ENCODE results near the gene NANP. TPM values are rescaled to one million over a fixed set of nuclear protein-coding genes. Genes with fewer than 3 reads are reported as not detected.

Gene NANP
- total RNA-seq = 11.2 and 11.8 TPM in 2 replicates

- Histone ChIP-seq H3K79me2 (ENCODE audit: insufficient read depth, low read length) (peaks cover 52% of the 10 kb centered on the region), H3K4me1 (ENCODE audit: insufficient read depth, low read length) (peaks cover 11% of the 10 kb centered on the region), H2AFZ (ENCODE audit: low read length) (peak within 1 kb of the TSS; percentile 93), H3K9me3 (ENCODE audit: low read depth, low read length) (no peaks in the 10 kb centered on the region), H3K4me2 (ENCODE audit: insufficient read depth, low read length) (peak within 1 kb of the TSS; percentile 82), H3K4me3 (ENCODE audit: insufficient read depth, low read length) (peak within 1 kb of the TSS; percentile 96), H3K36me3 (ENCODE audit: insufficient read depth, low read length) (no peaks in the 10 kb centered on the region), H3K27ac (ENCODE audit: low read depth, low read length) (peak within 1 kb of the TSS; percentile 93), H3K27me3 (ENCODE audit: insufficient read depth, low read length) (no peaks in the 10 kb centered on the region), H4K20me1 (ENCODE audit: insufficient read depth, low read length) (peaks cover 4% of the 10 kb centered on the region)
- peak; percentile 99 for DNase-seq (ENCODE audit: insufficient read length, low spot score, missing footprints)
- TF ChIP-seq CTCF (IDR thresholded peaks at IDR 0.05; ENCODE audit: extremely low read depth, low read depth, low read length) = no peak
Measured at GRCh38 chr20:25623736-25624499, at the start of gene NANP. Gene NANP (minus strand): TSS chr20:25624014. CDS start chr20:25623948, 66 bp downstream.

GRCh38 chr20:25672659-25673235 is 48.9 kb upstream of the NANP start:
- Histone ChIP-seq H3K27me3 (ENCODE audit: insufficient read depth, low read length) (no peaks in the 10 kb centered on the region), H3K4me2 (ENCODE audit: insufficient read depth, low read length) (no peak overlapping the region), H3K79me2 (ENCODE audit: insufficient read depth, low read length) (no peaks in the 10 kb centered on the region), H3K9me3 (ENCODE audit: low read depth, low read length) (no peaks in the 10 kb centered on the region), H3K4me3 (ENCODE audit: insufficient read depth, low read length) (no peak overlapping the region), H3K4me1 (ENCODE audit: insufficient read depth, low read length) (peaks cover 10% of the 10 kb centered on the region), H4K20me1 (ENCODE audit: insufficient read depth, low read length) (no peaks in the 10 kb centered on the region), H3K27ac (ENCODE audit: low read depth, low read length) (no peak overlapping the region), H3K36me3 (ENCODE audit: insufficient read depth, low read length) (peaks cover 36% of the 10 kb centered on the region), H2AFZ (ENCODE audit: low read length) (no peak overlapping the region)
- DNase-seq (ENCODE audit: insufficient read length, low spot score, missing footprints) = peak; percentile 42
- TF ChIP-seq CTCF (IDR thresholded peaks at IDR 0.05; ENCODE audit: extremely low read depth, low read depth, low read length) = no peak

- Histone ChIP-seq H3K4me3 (ENCODE audit: insufficient read depth, low read length) (no peak overlapping the region), H3K27ac (ENCODE audit: low read depth, low read length) (peak overlapping the region; percentile 3), H3K9me3 (ENCODE audit: low read depth, low read length) (no peaks in the 10 kb centered on the region), H3K79me2 (ENCODE audit: insufficient read depth, low read length) (no peaks in the 10 kb centered on the region), H4K20me1 (ENCODE audit: insufficient read depth, low read length) (no peaks in the 10 kb centered on the region), H3K27me3 (ENCODE audit: insufficient read depth, low read length) (no peaks in the 10 kb centered on the region), H3K4me2 (ENCODE audit: insufficient read depth, low read length) (no peak overlapping the region), H2AFZ (ENCODE audit: low read length) (no peak overlapping the region), H3K4me1 (ENCODE audit: insufficient read depth, low read length) (peaks cover 7% of the 10 kb centered on the region), H3K36me3 (ENCODE audit: insufficient read depth, low read length) (peaks cover 18% of the 10 kb centered on the region)
- TF ChIP-seq CTCF (IDR thresholded peaks at IDR 0.05; ENCODE audit: extremely low read depth, low read depth, low read length) = peak; percentile 21
- DNase-seq (ENCODE audit: insufficient read length, low spot score, missing footprints) = peak; percentile 61
Measured at GRCh38 chr20:25669826-25670422, 46.1 kb upstream of the NANP start.

- peaks cover 5% of the 10 kb centered on the region for H3K36me3 ChIP-seq (ENCODE audit: insufficient read depth, low read length)
- H4K20me1 ChIP-seq (ENCODE audit: insufficient read depth, low read length) = no peaks in the 10 kb centered on the region
- no peaks in the 10 kb centered on the region for H3K27me3 ChIP-seq (ENCODE audit: insufficient read depth, low read length)
- TF ChIP-seq CTCF (IDR thresholded peaks at IDR 0.05; ENCODE audit: extremely low read depth, low read depth, low read length) = no peak
- H3K4me3 ChIP-seq (ENCODE audit: insufficient read depth, low read length) = no peak overlapping the region
- H3K27ac ChIP-seq (ENCODE audit: low read depth, low read length) = no peak overlapping the region
- no peak overlapping the region for H2AFZ ChIP-seq (ENCODE audit: low read length)
- H3K4me1 ChIP-seq (ENCODE audit: insufficient read depth, low read length) = peaks cover 7% of the 10 kb centered on the region
- H3K4me2 ChIP-seq (ENCODE audit: insufficient read depth, low read length) = no peak overlapping the region
- H3K9me3 ChIP-seq (ENCODE audit: low read depth, low read length) = no peaks in the 10 kb centered on the region
- no peak for DNase-seq (ENCODE audit: insufficient read length, low spot score, missing footprints)
- H3K79me2 ChIP-seq (ENCODE audit: insufficient read depth, low read length) = no peaks in the 10 kb centered on the region
Measured at GRCh38 chr20:25668446-25668845, 44.6 kb upstream of the NANP start.
